Kidney (tissue), 14 donors: Measurements from ENCODE around the gene HOXA7. TPM values are rescaled to one million over a fixed set of nuclear protein-coding genes. Genes with fewer than 3 reads are reported as not detected.
A peak's percentile ranks its signal among the peaks of the same experiment; 100 is the strongest.

Experiments used
- DNase-seq, 5 donors: peaks; one replicate each; pipeline ENCODE4 v3.0.0-alpha.2; 2013 to 2020
- FAIRE-seq: peaks from 2 replicates; lab custom pipeline; 2012; peaks lifted over from hg19 to GRCh38; lab: Jason Lieb, UNC
- H3K27ac ChIP-seq, 2 donors: one replicate each; pipeline ENCODE4 v1.7.0; 2013; ENCODE audit warnings: low read depth in 2 of 2, low read length in 2 of 2, inconsistent platforms in 1 of 2
- H3K27me3 ChIP-seq: one replicate; pipeline ENCODE4 v1.7.1; 2013; ENCODE audit warnings: low read length, inconsistent platforms; ENCODE audit not compliant: control insufficient read depth, insufficient read depth
- H3K36me3 ChIP-seq, 3 donors: one replicate each; pipeline versions ENCODE4 v1.7.0 to v1.7.1; 2013; ENCODE audit warnings: low read length in 3 of 3, control low read depth in 1 of 3, inconsistent platforms in 1 of 3; ENCODE audit not compliant: insufficient read depth in 3 of 3, control insufficient read depth in 2 of 3
- H3K4me1 ChIP-seq, 3 donors: one replicate each; pipeline versions ENCODE4 v1.7.0 to v1.7.1; 2013; ENCODE audit warnings: low read length in 3 of 3, inconsistent platforms in 1 of 3, low read depth in 1 of 3; ENCODE audit not compliant: control insufficient read depth in 2 of 3, insufficient read depth in 2 of 3
- H3K4me3 ChIP-seq, 3 donors: one replicate each; pipeline versions ENCODE4 v1.7.0 to v1.8.1; 2013; ENCODE audit warnings: low read length in 3 of 3, control low read depth in 1 of 3, inconsistent platforms in 1 of 3
- H3K9ac ChIP-seq, 3 donors: one replicate each; pipeline versions ENCODE4 v1.7.0 to v1.7.1; 2013; ENCODE audit warnings: low read length in 3 of 3, control low read depth in 1 of 3, inconsistent platforms in 1 of 3
- H3K9me3 ChIP-seq, 3 donors: one replicate each; pipeline versions ENCODE4 v1.7.0 to v1.7.1; 2013; ENCODE audit warnings: low read length in 3 of 3, control low read depth in 1 of 3, inconsistent platforms in 1 of 3; ENCODE audit not compliant: control insufficient read depth in 2 of 3, insufficient read depth in 1 of 3
- CTCF ChIP-seq: IDR thresholded peaks from 3 replicates; pipeline ENCODE4 v1.5.1; 2012; ENCODE audit warnings: mild to moderate bottlenecking, moderate library complexity, borderline replicate concordance; ENCODE audit not compliant: insufficient read depth; ENCODE audit errors: extremely low read depth
- intact Hi-C: fragments of 100-400 bp; cut with DNase I; formaldehyde crosslinking; loops from one replicate; pipeline ENCODE4 v1.11.1; 2022
- polyA plus RNA-seq: library from polyadenylated mRNA; stranded (reverse); fragments of 350-450 nt; fragmentation: Illumina TruSeq; extraction: RNeasy Lipid Tissue Mini Kit (QIAGEN cat#74804); gene quantifications from one replicate; pipeline ENCODE4 v1.2.3, GENCODE V29; 2014; ENCODE audit warnings: low read depth, low replicate concordance; ENCODE audit not compliant: insufficient read depth
- total RNA-seq: library from RNA; stranded (reverse); fragmentation: NEBNext Ultra II Directional; extraction: Animal tissue kit (Norgen Biotek cat#: 25700); gene quantifications from one replicate; pipeline ENCODE4 v1.2.1, GENCODE V29; 2021
- donor health status: control.
- donor health status: control.
- donor health status: control.
- donor health status: control.
- donor health status: control.
- donor health status: DM: yes; HTN: yes; CAD: no.
- donor health status: Normal renal cell carcinoma (clear cell type).

HOXA7 gene
- total and polyA plus RNA-seq, 2 donors from 2014 or later = 23.8 to 31.3 TPM

- peak within 1 kb of the TSS; percentile 68 to 85 (median 85) for H3K9ac ChIP-seq
- no peak for TF ChIP-seq CTCF
- no peaks in the 10 kb centered on the region for H3K27me3 ChIP-seq
- H3K36me3 ChIP-seq = no peaks in the 10 kb centered on the region
- DNase-seq = peak; percentile 91 to 98 (median 92)
- H3K9me3 ChIP-seq = no peaks in the 10 kb centered on the region
- no peak for FAIRE-seq
- peak within 1 kb of the TSS; percentile 97 to 98 for H3K27ac ChIP-seq
- intact Hi-C loops = loop anchor here (10.0 kb wide), 1 partner anchor 777 kb away; no protein-coding TSS in a partner anchor
- peaks cover 0 to 20% (median 15%) of the 10 kb centered on the region in 3 donors for H3K4me1 ChIP-seq
- peak within 1 kb of the TSS; percentile 56 to 87 (median 83) for H3K4me3 ChIP-seq
These were observed 4.3 kb downstream of the HOXA7 start, which contains the start of gene HOXA3 for GRCh38 chr7:27151931-27152815. Gene HOXA3 (minus strand): TSS chr7:27152583. CDS start chr7:27110640, 41,943 bp downstream.

- H3K4me1 ChIP-seq = peaks cover 0 to 23% (median 20%) of the 10 kb centered on the region in 3 donors
- intact Hi-C loops = loop anchor here (10.0 kb wide), 1 partner anchor 777 kb away; no protein-coding TSS in a partner anchor
- FAIRE-seq = no peak
These were observed 5.0 kb downstream of the HOXA7 start for GRCh38 chr7:27151341-27151930.

More at GRCh38 chr7:27151341-27151930, 5.0 kb downstream of the HOXA7 start:
- Histone ChIP-seq H3K36me3 (no peaks in the 10 kb centered on the region), H3K9ac (peak overlapping the region; percentile 66 to 85 (median 85)), H3K27ac (peak overlapping the region; percentile 97 to 98), H3K9me3 (no peaks in the 10 kb centered on the region), H3K4me3 (peak overlapping the region; percentile 56 to 87 (median 83)), H3K27me3 (no peaks in the 10 kb centered on the region)
- no peak for TF ChIP-seq CTCF
- peak in 2 of 5 donors; percentile 74 to 82 for DNase-seq
